Ishikawa (cell line): Measurements from ENCODE around the gene NOP14.

Source experiments
- CEBPB ChIP-seq: IDR thresholded peaks from 2 replicates; pipeline ENCODE4 v1.6.1; 2012
- CREB1 ChIP-seq: IDR thresholded peaks from 2 replicates; pipeline ENCODE4 v1.6.1; 2012; ENCODE audit warnings: low read depth
- EGR1 ChIP-seq: IDR thresholded peaks from 2 replicates; pipeline ENCODE4 v1.6.1; 2012
- EP300 ChIP-seq: IDR thresholded peaks from 2 replicates; pipeline ENCODE4 v1.6.1; 2012; ENCODE audit warnings: borderline replicate concordance
- FOXM1 ChIP-seq: IDR thresholded peaks from 2 replicates; pipeline ENCODE4 v1.6.1; 2012; ENCODE audit warnings: low read depth, borderline replicate concordance
- MAX ChIP-seq: IDR thresholded peaks from 2 replicates; pipeline ENCODE4 v1.6.1; 2012
- NFIC ChIP-seq: IDR thresholded peaks from 2 replicates; pipeline ENCODE4 v1.6.1; 2012
- RAD21 ChIP-seq: IDR thresholded peaks from 2 replicates; pipeline ENCODE4 v1.6.1; 2012; ENCODE audit warnings: low read depth
- REST ChIP-seq: IDR thresholded peaks from 2 replicates; pipeline ENCODE4 v1.6.1; 2012; ENCODE audit warnings: low read depth, mild to moderate bottlenecking
- TAF1 ChIP-seq: IDR thresholded peaks from 2 replicates; pipeline ENCODE4 v1.6.1; 2012; ENCODE audit warnings: low read depth, mild to moderate bottlenecking
- TCF12 ChIP-seq: IDR thresholded peaks from 2 replicates; pipeline ENCODE4 v1.6.1; 2012; ENCODE audit warnings: low read depth
- TEAD4 ChIP-seq: IDR thresholded peaks from 2 replicates; pipeline ENCODE4 v1.6.1; 2012
- USF1 ChIP-seq: IDR thresholded peaks from 2 replicates; pipeline ENCODE4 v1.6.1; 2012
- YY1 ChIP-seq: IDR thresholded peaks from 2 replicates; pipeline ENCODE4 v1.6.1; 2012; ENCODE audit warnings: low read depth
- ZBTB7A ChIP-seq: IDR thresholded peaks from 2 replicates; pipeline ENCODE4 v1.6.1; 2012; ENCODE audit warnings: low read depth

The NOP14 gene

DNA sequence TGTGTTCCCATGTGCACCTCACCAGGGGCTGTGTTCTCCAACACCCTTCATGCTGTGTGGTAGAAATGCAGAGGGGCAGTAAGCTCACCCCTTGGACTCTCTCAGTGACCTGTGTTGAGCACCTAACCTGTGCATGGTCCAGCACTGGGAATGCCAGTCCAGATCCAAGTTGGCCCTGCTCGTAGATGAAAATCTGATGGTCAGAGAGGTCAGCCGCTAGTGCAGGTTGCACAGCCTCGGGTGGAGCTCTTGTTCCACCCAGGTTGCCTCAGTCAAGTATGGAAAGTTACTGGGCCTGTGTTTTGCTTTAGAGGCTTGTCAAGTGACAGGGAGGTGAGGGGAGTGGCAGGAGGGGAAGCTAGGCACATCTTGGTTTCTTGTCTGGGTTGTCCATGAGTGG lies 51.3 kb downstream of the NOP14 start:
- TF ChIP-seq RAD21 (no peak), FOXM1 (no peak), CEBPB (no peak), YY1 (no peak), USF1 (no peak), REST (no peak), TAF1 (no peak), CREB1 (no peak), TEAD4 (no peak), EGR1 (no peak), MAX (no peak), NFIC (no peak), ZBTB7A (no peak), TCF12 (no peak), EP300 (no peak)

GRCh38 chr4:2910409-2910808 lies 52.8 kb downstream of the NOP14 start:
- TF ChIP-seq ZBTB7A (no peak), REST (no peak)

DNA sequence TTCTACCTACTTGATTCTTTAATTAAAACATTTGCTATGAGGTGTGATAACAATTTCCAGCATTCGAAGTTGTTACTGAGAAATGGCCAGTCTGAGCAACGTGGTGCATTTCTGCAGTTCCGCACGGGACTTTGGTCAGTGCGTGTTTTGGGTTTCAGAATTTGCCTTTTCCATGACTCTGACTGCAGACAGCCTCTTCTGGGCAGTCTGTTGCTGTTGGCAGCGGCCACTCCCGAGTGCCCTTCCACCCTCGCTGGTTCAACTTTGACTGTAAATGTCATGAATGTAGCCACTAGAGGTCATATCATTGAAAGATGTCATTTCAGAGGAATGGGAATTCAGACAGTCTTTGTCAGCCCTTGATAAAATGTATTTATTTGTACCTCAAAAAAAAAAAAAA lies 53.6 kb downstream of the NOP14 start:
- TF ChIP-seq TEAD4 (no peak), MAX (no peak), RAD21 (no peak), TCF12 (no peak), ZBTB7A (no peak), EGR1 (no peak), FOXM1 (no peak), NFIC (no peak), CREB1 (no peak), USF1 (no peak), YY1 (no peak), CEBPB (no peak), TAF1 (no peak), REST (no peak), EP300 (no peak)

- TF ChIP-seq USF1, result no peak
- no peak for TF ChIP-seq NFIC
- TF ChIP-seq MAX, result no peak
- TF ChIP-seq TAF1, result no peak
- no peak for TF ChIP-seq TCF12
- TF ChIP-seq YY1, result no peak
- no peak for TF ChIP-seq FOXM1
These were observed 54.5 kb downstream of the NOP14 start for GRCh38 chr4:2908686-2909085.
